Inflammatory macrophage treated with lipopolysaccharide for 1 hour (primary cell): ENCODE measurements around the gene GZMM.
"Not testable (repeated sequence)": the region's sequence is repeated elsewhere in the genome, so short reads cannot be mapped to it uniquely, and the experiment has no call there.

Experiments
- DNase-seq, 2 donors: peaks; one replicate each; pipeline ENCODE4 v3.0.0-alpha.2; 2020 to 2022

The GZMM gene

GRCh38 chr19:583968-584239 lies 40.1 kb downstream of the GZMM start:
- no peak for DNase-seq

GRCh38 chr19:584240-585001 lies 40.6 kb downstream of the GZMM start:
- DNase-seq: no peak

- DNase-seq: not testable (repeated sequence)
Observed at GRCh38 chr19:585146-585545, 41.3 kb downstream of the GZMM start.

GRCh38 chr19:585551-586110 lies 41.8 kb downstream of the GZMM start:
- DNase-seq: no peak

GRCh38 chr19:588093-588740 lies 44.4 kb downstream of the GZMM start:
- peak; percentile 40 to 52 for DNase-seq

- DNase-seq: no peak
Observed at GRCh38 chr19:588741-589692, 45.2 kb downstream of the GZMM start.

GRCh38 chr19:589693-590395 lies 46.0 kb downstream of the GZMM start, which contains the start of gene HCN2:
TSS of gene HCN2 (plus strand) at chr19:589881. CDS start at chr19:589946, 65 bp downstream.
- DNase-seq: no peak

- no peak for DNase-seq
Observed at GRCh38 chr19:590396-590745, 46.5 kb downstream of the GZMM start.

GRCh38 chr19:590750-591098 lies 46.9 kb downstream of the GZMM start:
- DNase-seq: no peak

- DNase-seq: peak in 1 of 2 donors; percentile 21
Observed at GRCh38 chr19:591099-591958, 47.5 kb downstream of the GZMM start.

- DNase-seq: no peak
Observed at GRCh38 chr19:592101-592500, 48.2 kb downstream of the GZMM start.

GRCh38 chr19:593055-593454 lies 49.2 kb downstream of the GZMM start:
- DNase-seq: no peak

- DNase-seq: peak in 1 of 2 donors; percentile 46
Observed at GRCh38 chr19:593505-593904, 49.7 kb downstream of the GZMM start.

GRCh38 chr19:594265-594870 lies 50.5 kb downstream of the GZMM start:
- DNase-seq: no peak

GRCh38 chr19:595326-596262 lies 51.7 kb downstream of the GZMM start:
- no peak for DNase-seq

GRCh38 chr19:596263-596655 lies 52.4 kb downstream of the GZMM start:
- DNase-seq: no peak

- DNase-seq: no peak
Observed at GRCh38 chr19:597406-598315, 53.8 kb downstream of the GZMM start.
